AG20443 (cell line): ENCODE measurements around the gene ZSCAN20.
A peak's percentile ranks its signal among the peaks of the same experiment; 100 is the strongest.
"Not testable (repeated sequence)": the region's sequence is repeated elsewhere in the genome, so short reads cannot be mapped to it uniquely, and the experiment has no call there.

Experiments
- DNase-seq: peaks from one replicate; pipeline ENCODE4 v3.0.0; 2012; ENCODE audit warnings: low spot score, mixed read lengths

The ZSCAN20 gene

DNA sequence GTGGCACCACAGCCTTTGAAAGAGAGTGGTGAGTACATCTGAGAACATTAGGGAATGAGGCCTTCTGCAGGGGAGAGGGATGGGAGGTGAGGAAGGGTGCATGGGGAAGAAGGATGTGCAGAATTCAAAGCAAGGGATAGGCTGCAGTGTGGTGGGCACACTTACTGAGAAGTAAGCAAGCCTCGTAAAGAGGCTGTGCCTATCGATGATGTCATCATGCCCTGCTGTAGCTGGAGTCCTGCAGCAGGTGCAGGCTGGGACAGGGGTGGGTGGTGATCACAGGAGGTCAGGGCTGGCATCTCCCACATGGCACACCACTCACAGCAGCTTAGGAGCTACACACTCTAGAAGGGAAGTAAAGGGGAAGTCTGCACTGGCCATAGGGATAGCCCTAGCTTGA is 16.2 kb downstream of the ZSCAN20 start:
- DNase-seq = no peak

DNA sequence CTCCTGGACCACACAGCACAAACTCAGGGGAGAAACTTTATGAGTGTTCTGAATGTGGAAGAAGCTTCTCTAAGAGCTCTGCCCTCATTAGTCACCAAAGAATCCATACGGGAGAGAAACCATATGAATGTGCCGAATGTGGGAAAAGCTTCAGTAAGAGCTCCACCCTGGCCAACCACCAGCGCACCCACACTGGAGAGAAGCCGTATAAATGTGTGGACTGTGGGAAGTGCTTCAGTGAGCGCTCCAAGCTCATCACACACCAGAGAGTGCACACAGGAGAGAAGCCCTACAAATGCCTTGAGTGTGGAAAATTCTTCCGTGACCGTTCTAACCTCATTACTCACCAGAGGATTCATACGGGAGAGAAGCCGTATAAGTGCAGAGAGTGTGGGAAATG is 22.5 kb downstream of the ZSCAN20 start:
- DNase-seq = no peak

DNA sequence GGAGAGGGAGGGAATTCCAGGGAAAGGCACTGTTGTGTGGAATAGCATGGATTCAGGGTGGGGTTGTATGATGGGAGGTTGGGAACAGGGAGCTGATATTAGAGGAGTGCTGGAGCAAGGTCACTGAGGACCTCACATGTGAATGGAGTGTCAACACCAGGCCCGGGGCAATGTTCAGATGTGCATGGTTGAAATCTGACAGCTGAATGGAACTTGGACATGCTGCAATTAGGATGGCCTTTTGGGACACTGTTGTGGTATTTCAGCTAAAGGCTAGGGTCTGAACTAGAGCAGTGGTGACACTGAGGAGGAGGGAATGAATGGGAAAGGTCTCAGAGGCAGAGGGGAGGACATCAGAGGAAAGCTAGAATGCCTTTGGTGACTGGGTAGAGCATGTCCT is 25.0 kb downstream of the ZSCAN20 start:
- no peak for DNase-seq

DNA sequence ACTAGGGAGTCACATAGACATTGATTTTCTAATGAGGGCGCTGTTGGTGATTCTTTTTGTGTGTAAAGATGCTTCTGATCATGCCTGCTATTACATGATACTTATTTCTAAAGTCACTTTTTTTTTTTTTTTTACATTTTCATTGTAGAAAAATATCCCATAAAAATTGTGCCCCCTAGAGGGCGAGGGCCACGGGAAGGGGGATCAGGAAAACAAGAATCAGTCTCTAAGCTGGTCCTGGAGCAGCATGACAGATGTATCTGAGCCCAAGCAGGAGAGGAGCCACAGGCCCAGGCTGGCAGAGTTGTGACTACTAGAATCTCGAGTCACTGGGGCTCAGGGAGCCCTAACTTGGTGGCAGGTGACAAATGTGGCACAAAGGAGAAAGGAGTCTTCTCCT is 28.1 kb downstream of the ZSCAN20 start:
- DNase-seq = no peak

DNA sequence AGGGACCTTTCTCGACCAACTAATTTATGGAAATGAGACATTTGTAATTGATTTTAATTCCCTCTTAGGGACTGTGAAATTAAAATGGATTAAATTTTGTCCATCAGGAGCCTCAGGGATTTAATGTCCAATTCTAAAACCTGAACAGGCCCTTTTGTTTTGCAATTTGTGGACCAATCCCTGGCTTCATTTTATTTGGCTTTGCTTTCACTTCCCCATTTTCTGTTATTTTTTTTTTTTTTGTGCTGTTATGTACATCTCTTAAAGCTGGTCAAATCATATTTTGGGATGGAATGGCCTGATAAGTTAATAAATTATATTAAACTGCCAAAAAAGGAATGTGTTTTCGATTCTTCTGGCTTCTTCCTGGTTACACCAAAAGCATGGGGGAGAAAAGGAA is 28.9 kb downstream of the ZSCAN20 start:
- DNase-seq = no peak

DNA sequence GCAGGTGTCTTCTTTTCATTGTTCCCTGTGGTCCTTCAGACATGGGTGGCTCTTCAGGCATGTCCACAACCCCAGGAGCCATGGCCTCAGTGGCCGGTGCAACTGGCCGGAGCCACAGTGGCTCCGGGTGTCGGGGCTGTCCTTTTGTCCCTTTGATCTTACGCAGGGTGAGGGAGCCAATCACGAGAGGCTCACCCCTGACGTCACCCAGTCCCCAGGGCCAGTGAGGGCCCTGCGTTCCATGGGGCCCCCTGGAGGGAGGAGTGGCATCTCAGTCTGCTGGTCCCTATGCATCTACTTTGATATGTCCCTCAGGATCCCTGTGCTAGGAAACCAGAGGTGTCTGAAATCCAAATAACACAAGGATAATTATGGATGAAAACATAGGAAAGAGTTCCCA is 29.3 kb downstream of the ZSCAN20 start:
- no peak for DNase-seq

DNA sequence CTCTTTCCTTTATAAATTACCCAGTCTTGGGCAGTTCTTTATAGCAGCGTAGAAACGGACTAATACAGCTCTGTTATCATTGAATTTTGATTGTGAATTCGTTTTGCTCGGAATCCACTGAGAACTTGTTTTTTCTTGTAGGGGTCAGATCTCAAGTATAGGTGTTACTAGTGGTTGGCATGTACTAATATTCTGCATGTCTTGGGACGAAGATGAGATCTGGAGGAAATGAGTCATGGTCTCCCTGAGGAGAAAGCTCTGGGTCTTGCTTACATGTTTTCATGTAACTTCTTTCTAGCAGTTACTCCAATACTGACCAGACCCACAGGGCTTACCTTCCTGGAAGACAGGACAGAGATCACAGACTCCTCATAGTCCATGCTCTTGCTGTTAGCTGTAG is 30.3 kb downstream of the ZSCAN20 start:
- DNase-seq = no peak

DNA sequence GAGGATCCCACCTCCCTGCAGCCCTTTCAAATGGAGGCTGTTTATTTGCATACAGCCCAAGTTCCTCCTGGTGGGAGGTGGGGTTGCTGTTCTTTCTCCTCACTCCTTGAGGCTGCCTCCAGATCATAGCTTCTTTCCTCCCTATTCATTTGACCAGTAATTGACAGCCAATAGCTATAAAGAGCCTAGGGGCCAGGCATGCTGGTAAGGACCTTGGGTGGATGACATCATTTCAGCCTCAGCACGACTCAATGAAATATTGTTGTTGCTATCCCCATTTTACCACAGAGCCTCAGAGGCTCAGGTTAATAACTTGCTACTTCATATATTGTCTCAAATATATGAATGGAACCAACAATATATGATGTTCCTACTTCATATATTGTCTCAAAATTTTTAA is 31.1 kb downstream of the ZSCAN20 start:
- DNase-seq = no peak

DNA sequence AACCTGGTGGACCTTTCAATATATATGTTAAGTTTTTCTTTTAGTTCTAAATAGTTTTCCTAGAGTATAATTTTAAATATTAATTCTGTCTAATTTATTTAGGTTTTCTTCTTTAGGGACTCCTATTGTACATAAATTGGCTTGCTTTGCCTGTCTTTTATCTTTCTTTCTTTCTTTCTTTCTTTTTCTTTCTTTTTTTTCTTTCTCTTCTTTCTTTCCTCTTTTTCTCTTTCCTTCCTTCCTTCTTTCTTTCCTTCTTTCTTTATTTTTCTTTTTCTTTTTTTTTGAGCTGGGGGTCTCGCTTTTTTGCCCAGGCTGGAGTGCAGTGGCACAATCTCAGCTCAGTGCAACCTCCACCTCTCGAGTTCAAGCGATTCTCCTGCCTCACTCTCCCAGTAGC is 35.2 kb downstream of the ZSCAN20 start:
- DNase-seq = no peak

DNA sequence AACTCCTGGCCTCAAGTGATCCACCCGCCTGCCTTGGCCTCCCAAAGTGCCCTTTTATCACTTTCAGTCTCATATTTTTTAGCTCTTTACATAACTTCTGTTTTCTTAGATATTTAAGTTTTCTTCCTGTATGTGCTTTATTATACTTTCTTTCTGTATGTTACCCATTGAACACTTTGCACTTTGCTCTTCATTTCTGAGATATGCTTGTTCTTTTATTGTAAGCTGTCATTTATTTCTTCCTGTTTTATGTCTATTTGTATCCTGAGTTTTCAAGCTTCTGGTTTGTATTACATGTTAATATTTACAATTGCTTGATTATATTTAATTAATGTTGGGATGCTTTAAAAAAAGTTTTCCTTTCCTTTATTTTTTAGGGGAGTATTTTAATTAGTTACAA is 35.7 kb downstream of the ZSCAN20 start:
- DNase-seq = no peak

DNA sequence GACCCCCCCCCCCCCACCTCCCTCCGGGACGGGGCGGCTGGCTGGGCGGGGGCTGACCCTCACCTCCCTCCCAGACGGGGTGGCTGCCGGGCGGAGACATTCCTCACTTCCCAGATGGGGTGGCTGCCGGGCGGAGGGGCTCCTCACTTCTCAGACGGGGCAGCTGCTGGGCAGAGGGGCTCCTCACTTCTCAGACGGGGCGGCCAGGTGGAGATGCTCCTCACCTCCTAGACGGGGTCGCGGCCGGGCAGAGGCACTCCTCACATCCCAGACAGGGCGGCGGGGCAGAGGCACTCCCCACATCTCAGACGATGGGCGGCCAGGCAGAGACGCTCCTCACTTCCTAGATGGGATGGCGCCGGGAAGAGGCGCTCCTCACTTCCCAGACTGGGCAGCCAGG is 36.8 kb downstream of the ZSCAN20 start:
- DNase-seq = not testable (repeated sequence)

DNA sequence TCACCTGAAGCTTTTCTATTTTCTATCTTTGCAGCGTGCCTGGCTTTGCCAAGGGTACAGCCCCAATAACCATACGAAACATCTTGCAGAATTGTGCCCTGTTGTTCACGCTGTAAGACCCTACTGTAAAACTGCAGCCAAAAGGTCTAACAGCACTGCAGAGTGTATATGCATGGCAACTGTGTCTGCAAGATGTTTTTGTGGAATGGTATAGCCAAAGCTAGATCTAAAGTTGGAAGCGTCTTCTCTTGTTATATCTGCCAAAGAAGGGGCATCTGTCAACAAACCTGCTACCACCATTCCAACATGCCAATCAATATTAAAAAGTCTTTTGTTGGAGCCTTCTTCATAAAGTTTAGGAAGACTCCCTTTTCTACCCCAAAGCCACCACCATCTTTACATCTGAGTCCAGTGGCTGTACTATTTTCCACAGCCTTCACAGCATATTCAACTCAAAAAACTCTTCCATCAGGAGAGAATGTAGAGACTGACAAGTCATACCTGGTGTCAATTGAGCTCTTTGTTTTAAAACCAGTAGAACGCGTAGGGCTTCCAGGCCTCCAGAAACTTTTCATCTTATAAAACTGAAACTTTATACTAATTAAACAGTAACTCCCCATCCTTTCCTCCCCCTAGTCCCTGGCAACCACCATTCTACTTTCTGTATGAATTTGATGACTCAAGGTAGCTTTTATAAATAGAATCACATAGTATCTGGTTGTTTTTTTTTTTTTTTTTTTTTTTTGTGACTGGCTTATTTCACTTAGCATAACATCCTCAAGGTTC is 40.0 kb downstream of the ZSCAN20 start:
- DNase-seq = no peak

DNA sequence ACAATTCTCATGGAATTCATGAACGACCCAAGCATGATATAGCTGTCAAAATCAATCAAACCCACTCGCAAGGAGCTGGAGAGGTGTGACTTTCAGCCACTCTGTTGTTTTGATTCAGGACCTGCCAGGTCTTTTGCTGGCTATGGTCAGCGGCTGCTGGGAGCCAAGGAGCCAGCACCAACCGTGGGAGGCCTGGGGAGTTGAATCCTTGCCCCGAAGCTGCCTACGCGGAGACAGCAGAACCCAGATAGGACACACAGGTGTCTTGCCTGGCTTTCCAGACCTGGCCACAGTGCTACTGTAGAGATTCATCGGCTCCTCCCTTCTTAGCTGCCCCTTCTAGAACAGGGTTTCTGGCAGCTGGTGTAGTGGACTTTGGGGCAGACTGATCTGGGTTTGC is 42.7 kb downstream of the ZSCAN20 start:
- no peak for DNase-seq

DNA sequence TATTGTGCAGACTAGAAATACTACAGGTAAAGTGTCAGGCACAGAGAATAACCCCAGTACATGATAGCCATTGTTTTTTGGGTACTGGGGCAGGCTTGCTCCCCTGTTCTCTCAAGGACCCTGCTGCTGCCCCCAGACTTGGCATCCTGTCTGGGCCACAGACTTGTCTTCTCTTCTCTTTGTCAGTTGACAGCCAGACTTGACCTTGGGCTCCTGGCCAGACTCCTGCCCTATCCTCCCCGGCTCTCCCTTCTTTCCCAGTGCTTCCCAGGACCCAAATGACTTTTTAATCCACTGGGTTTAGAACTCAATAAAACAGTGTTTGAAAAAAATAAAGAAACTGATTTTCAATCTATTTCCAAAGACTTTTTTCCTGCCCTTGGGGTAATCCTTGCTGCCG is 43.2 kb downstream of the ZSCAN20 start:
- DNase-seq = no peak

DNA sequence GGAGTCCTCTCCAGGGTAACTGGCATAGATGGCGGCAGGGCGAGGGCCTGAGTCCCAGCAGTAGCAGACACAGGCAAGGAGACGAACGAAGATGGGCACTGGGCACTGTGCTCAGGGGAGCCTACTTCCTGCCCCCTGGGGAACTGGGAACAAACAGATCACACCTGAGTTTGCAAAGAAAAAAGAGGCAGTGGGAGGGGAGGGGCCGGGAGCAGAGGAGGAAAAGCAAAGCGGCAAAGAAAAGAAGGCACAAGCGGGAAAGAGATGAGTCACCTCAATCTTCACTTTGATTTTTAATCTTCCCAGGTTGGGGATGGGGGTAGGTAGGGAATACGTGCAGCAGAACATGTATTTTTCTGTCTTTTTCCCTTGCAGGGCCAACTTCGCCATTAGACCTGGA is 44.0 kb downstream of the ZSCAN20 start:
- DNase-seq = no peak

DNA sequence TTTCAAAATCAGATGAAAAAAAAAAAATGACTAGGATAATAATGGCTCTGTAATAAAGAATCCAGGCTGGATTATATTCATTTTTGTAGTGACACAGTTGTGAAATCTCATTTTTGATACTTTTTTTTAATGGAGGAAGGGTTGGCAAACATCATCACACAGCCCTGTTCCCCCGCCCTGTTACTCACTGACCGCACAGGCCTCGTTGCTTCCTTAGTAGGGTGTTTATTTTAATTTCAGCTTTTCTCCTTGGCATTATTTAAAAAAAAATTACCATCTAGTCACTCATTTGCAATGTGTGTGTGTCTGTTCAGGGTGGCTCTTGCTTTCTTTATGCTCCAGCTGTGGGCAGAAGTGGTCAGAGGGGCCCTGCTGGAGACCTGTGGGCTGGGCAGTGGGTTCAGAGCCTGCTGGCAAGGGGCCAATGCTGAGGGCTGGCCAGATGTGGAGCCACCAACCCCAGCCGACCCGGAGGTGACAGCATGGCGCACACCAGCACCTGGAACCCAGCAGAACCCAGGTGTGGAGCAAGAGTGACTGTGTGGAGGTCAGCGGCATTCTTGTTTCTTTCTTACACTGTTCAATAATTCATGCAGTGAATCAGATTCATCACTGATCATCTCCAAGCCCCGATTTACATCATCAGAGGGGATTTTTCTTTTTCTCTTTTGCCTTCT is 44.6 kb downstream of the ZSCAN20 start:
- no peak for DNase-seq

DNA sequence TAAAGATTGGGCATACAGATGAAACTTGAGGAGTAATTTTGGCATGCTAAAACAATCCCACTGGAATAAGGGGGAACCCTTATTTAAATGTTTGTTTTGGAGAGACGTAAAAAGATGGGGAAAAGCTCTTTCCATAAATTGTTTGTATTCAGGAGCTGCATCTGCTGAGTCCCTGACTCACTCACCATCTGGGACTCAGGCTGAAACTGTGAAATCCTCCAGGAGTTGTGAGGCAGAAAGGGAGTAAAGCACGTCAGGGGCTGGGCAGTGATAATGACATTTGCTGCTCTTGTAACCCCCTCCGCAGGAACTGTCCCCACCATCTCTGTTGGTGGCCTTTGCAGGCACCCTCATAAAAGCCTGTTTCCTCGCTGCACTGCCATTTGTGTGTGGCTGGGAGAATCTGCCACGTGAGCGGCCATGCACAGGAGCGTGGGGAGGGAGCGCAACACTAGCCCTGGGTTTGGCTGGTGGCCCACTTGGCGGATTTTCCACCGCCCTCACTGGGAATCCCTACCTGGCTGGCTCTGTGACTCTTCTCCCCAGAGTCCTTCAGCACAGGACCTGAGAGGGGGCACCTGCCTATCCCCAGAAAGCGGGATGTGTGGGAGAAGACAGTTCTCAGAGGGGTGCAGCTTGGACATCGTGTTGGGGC is 45.3 kb downstream of the ZSCAN20 start:
- DNase-seq = peak; percentile 48

DNA sequence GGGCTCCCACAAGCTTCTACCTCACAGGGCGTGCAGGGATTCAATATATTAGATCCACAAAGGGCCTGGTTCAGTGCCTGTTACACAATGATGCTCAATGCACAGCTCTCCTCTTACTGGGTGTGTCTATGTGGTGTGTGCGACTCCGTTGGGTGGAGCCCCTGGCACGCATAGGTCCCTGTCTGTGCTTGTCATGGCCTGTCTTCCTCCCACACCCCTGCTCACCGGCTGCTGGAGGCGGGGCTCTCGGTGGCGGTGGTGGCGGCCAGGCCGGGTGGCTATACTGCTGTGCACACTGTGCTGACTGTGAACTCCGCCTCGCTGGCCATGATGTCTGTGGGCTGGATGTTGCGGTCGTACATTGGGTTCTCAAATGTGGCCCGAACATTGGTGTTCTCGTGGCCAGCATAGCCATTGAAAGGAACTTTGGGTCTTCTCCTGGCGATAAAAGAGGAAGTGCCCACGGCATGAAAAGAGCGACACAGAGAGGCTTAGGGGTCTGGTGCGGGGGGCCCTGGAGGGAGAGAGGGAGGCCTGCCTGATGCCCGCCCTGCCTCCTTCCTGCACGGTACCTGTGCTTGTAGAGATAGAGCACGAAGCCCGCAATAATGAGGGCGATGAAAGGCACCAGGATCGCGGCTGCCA is 46.9 kb downstream of the ZSCAN20 start:
- DNase-seq = no peak

DNA sequence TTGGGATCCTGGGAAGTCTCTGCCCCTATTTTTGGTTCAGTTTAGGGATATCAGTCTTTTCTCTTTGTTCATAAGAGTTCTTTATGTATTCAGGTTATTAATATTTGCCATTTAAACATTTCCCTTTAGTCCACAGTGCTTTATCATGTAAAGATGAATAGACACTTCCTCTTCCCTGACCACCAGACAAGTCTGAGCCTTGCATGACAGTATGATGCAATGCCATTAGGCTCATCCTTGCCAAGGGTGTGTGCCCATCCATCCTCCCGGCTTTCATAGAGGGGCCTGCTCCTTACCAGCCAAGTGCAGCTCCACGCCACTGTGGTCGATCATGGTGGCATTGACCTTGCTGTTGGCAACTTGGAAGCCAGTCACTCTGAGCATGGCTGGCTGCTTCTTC is 52.1 kb downstream of the ZSCAN20 start:
- no peak for DNase-seq

DNA sequence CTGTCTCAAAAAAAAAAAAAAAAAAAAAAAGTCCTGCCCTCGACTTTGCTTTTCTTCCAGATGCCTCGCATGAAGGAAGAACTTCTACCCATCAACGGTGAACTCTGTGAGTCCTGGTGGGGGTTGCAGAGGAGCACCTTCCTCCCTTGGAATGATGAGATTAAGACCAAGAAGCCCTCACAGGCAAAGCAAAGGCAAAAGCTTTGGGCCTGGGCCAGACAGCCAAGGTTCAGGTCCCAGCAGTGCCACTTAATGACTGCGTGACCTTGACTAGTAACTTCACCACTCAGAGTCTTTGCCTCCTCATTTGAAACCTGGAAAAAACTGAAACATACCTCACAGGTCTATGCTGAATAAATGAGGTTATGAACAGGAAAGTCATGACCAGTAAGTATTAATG is 55.5 kb downstream of the ZSCAN20 start:
- DNase-seq = no peak

DNA sequence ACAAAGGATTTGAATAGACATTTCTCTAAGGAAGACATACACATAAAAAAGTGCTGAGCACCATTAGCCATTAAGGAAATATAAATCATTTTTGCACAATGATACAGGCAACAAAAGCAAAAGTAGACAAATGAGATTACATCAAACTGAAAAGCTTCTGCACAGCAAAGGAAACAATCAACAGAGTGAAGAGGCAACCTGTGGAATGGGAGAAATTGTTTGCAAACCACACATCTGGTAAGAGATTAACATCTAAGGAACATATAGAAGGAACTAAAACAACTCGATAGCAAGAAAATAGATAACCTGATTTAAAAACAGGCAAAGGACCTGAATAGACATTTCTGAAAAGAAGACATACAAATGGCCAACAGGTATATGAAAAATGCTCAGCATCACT is 57.5 kb downstream of the ZSCAN20 start:
- DNase-seq = no peak

DNA sequence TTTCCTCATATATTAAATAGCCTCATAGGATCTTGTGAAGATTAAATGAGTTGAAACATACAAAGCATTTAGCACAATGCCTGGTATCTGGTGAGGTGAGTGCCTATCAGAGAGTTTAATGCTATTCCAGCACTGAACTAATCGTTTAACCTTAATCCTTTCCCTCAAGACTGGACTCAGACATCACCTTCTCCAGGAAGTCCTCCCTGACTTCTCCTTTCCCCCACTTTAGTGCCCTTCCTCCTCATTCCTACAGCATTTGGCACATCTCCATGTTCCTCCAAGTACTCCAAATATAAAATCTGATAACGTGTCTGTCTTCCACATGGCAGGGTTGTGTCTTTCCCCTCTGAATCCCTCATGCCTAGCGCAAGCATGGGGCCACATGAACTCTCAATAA is 59.8 kb downstream of the ZSCAN20 start:
- DNase-seq = no peak

DNA sequence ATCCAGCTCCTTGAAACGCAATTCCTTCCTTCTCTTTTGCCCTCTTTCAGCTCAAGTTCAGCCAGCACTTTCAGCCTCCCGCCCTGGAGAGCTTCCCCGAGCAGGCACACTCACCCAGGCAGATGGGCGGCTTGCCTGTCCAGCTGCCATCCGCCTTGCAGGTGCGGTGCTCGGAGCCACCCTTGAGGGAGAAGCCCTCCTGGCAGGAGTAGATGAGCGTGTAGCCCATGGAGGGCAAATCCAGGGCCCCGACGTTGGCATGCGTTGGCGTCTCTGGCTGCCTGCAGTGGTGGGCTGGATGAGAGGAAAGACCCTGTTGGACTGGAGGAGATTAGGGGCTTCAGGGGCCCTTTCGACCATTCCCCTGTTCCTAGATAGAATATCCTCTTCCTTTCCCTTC is 60.5 kb downstream of the ZSCAN20 start:
- no peak for DNase-seq
